Body of pancreas (tissue), 4 donors: ENCODE measurements around the gene CXCL12.

Experiments used
- CTCF ChIP-seq, 7 experiments: fragments of 450-650 bp in 4 of 7; fragments of 200-600 bp in 3 of 7; sonication (generic) in 3 of 7; IDR thresholded peaks; one replicate each; pipeline ENCODE4 v1.5.1; 2016 to 2019; ENCODE audit warnings: antibody characterized with exemption in 7 of 7
- POLR2A ChIP-seq, 3 donors: fragments of 450-650 bp; IDR thresholded peaks; one replicate each; pipeline ENCODE4 v1.6.1; 2016; ENCODE audit warnings: antibody characterized with exemption in 3 of 3, mild to moderate bottlenecking in 2 of 3

GRCh38 chr10:44417761-44418160 is 32.9 kb upstream of the CXCL12 start:
- no peak for TF ChIP-seq CTCF (IDR thresholded peaks at IDR 0.05)
- TF ChIP-seq POLR2A (IDR thresholded peaks at IDR 0.05): no peak
